Fibroblast of peridontal ligament (primary cell): Measurements from ENCODE around the gene FBXL13.
"Not testable (repeated sequence)": the region's sequence is repeated elsewhere in the genome, so short reads cannot be mapped to it uniquely, and the experiment has no call there.

Experiments used
- DNase-seq: peaks from one replicate; pipeline ENCODE4 v3.0.0-alpha.2; 2010; ENCODE audit errors: extremely low read depth

The FBXL13 gene

GRCh38 chr7:103074519-103075336 lies at the start of gene FBXL13, which contains the start of gene ARMC10:
TSS of gene FBXL13 (minus strand) at chr7:103074796.
TSS of gene ARMC10 (plus strand) at chr7:103075140. CDS start at chr7:103075273, 133 bp downstream.
- peak; percentile 88 for DNase-seq

- no peak for DNase-seq
Measured at GRCh38 chr7:103123529-103123928, 48.9 kb upstream of the FBXL13 start.

GRCh38 chr7:103121641-103122040 lies 47.0 kb upstream of the FBXL13 start:
- DNase-seq, result no peak

- peak; percentile 45 for DNase-seq
Measured at GRCh38 chr7:103120362-103120761, 45.8 kb upstream of the FBXL13 start.

GRCh38 chr7:103119791-103120291 lies 45.2 kb upstream of the FBXL13 start:
- DNase-seq, result no peak

GRCh38 chr7:103117465-103117864 lies 42.9 kb upstream of the FBXL13 start:
- no peak for DNase-seq

GRCh38 chr7:103116991-103117390 lies 42.4 kb upstream of the FBXL13 start:
- no peak for DNase-seq

- no peak for DNase-seq
Measured at GRCh38 chr7:103116511-103116910, 41.9 kb upstream of the FBXL13 start.

GRCh38 chr7:103115771-103116170 lies 41.2 kb upstream of the FBXL13 start:
- no peak for DNase-seq

- peak; percentile 36 for DNase-seq
Measured at GRCh38 chr7:103114576-103115008, 40.0 kb upstream of the FBXL13 start.

- DNase-seq, result peak; percentile 97
Measured at GRCh38 chr7:103113164-103113563, 38.6 kb upstream of the FBXL13 start.

GRCh38 chr7:103106703-103107070 lies 32.1 kb upstream of the FBXL13 start:
- DNase-seq, result not testable (repeated sequence)

- DNase-seq, result no peak
Measured at GRCh38 chr7:103106005-103106702, 31.6 kb upstream of the FBXL13 start.

- no peak for DNase-seq
Measured at GRCh38 chr7:103101543-103101942, 26.9 kb upstream of the FBXL13 start.

- no peak for DNase-seq
Measured at GRCh38 chr7:103100348-103100747, 25.8 kb upstream of the FBXL13 start.

GRCh38 chr7:103097041-103097440 lies 22.4 kb upstream of the FBXL13 start:
- no peak for DNase-seq

GRCh38 chr7:103095558-103095957 lies 21.0 kb upstream of the FBXL13 start:
- DNase-seq, result not testable (repeated sequence)

- DNase-seq, result peak; percentile 45
Measured at GRCh38 chr7:103094102-103094501, 19.5 kb upstream of the FBXL13 start.

- no peak for DNase-seq
Measured at GRCh38 chr7:103093429-103093828, 18.8 kb upstream of the FBXL13 start.

GRCh38 chr7:103092321-103092720 lies 17.7 kb upstream of the FBXL13 start:
- not testable (repeated sequence) for DNase-seq

- DNase-seq, result no peak
Measured at GRCh38 chr7:103083210-103083609, 8.6 kb upstream of the FBXL13 start.

GRCh38 chr7:103082497-103082896 lies 7.9 kb upstream of the FBXL13 start:
- DNase-seq, result no peak

- DNase-seq, result no peak
Measured at GRCh38 chr7:103080923-103081322, 6.3 kb upstream of the FBXL13 start.
